Activated CD8-positive, alpha-beta T cell treated with anti-CD3 and anti-CD28 coated beads, Interleukin-2, amount 10 ng/mL, durations not matched to agents 7 days and 5 days (primary cell): Measurements from ENCODE around the gene NUDT6. TPM values are rescaled to one million over a fixed set of nuclear protein-coding genes. Genes with fewer than 3 reads are reported as not detected.
"Not testable (repeated sequence)": the region's sequence is repeated elsewhere in the genome, so short reads cannot be mapped to it uniquely, and the experiment has no call there.

Experiments
- ATAC-seq: fragments of 150-1000 bp; cut with Tn5 transposase; one replicate; pipeline ENCODE4 v1.10.0; 2021; ENCODE audit warnings: moderate library complexity
- CTCF ChIA-PET: fragments of 350-600 bp; sonication (Branson Sonifier 250); formaldehyde crosslinking; loops from one replicate; lab custom pipeline; 2021; ENCODE audit warnings: antibody characterized with exemption; lab: Charles Lee
- POLR2A ChIA-PET: fragments of 350-600 bp; sonication (Branson Sonifier 250); formaldehyde crosslinking; loops from one replicate; lab custom pipeline; 2021; ENCODE audit warnings: antibody characterized with exemption; lab: Charles Lee
- DNase-seq: peaks from one replicate; pipeline ENCODE4 v3.0.0-alpha.2; 2020
- H3K27ac Mint-ChIP-seq: one replicate; pipeline ENCODE4 v1.8.0; 2021; ENCODE audit warnings: mild to moderate bottlenecking, mixed read lengths
- H3K27me3 Mint-ChIP-seq: one replicate; pipeline ENCODE4 v1.8.0; 2021; ENCODE audit warnings: low read depth, mixed read lengths
- H3K36me3 Mint-ChIP-seq: one replicate; pipeline ENCODE4 v1.8.0; 2021; ENCODE audit warnings: low read depth, mixed read lengths
- H3K4me1 Mint-ChIP-seq: one replicate; pipeline ENCODE4 v1.8.0; 2021; ENCODE audit warnings: low read depth, mixed read lengths
- H3K4me3 Mint-ChIP-seq: one replicate; pipeline ENCODE4 v1.8.0; 2021; ENCODE audit warnings: mild to moderate bottlenecking, mixed read lengths
- H3K9me3 Mint-ChIP-seq: one replicate; pipeline ENCODE4 v1.8.0; 2022; ENCODE audit warnings: mixed read lengths; ENCODE audit not compliant: insufficient read depth
- total RNA-seq, 2 experiments: library from RNA; stranded (reverse); gene quantifications; one replicate each; pipeline ENCODE4 v1.2.3, GENCODE V29; 2021

Gene NUDT6
- total RNA-seq, 2 experiments from 2014 or later, result 11.4 to 13.7 TPM

- ATAC-seq, H3K4me1 Mint-ChIP-seq, H3K36me3 Mint-ChIP-seq, H3K4me3 Mint-ChIP-seq, H3K27ac Mint-ChIP-seq, POLR2A ChIA-PET, CTCF ChIA-PET, DNase-seq, H3K9me3 Mint-ChIP-seq: not testable (repeated sequence)
- H3K27me3 Mint-ChIP-seq, result peaks cover 38% of the 10 kb centered on the region
Observed at GRCh38 chr4:122868235-122868634, 54.2 kb downstream of the NUDT6 start.

GRCh38 chr4:122865425-122865824 is 57.0 kb downstream of the NUDT6 start:
- peaks cover 35% of the 10 kb centered on the region for H3K27me3 Mint-ChIP-seq
- POLR2A ChIA-PET, result no interaction called here
- no peaks in the 10 kb centered on the region for H3K36me3 Mint-ChIP-seq
- CTCF ChIA-PET, result no interaction called here
- no peaks in the 10 kb centered on the region for H3K9me3 Mint-ChIP-seq
- no peak overlapping the region for H3K4me3 Mint-ChIP-seq
- ATAC-seq, result no peak
- no peak for DNase-seq
- peaks cover 2% of the 10 kb centered on the region for H3K4me1 Mint-ChIP-seq
- no peak overlapping the region for H3K27ac Mint-ChIP-seq

GRCh38 chr4:122863639-122864038 is 58.8 kb downstream of the NUDT6 start:
- H3K9me3 Mint-ChIP-seq, result no peaks in the 10 kb centered on the region
- H3K36me3 Mint-ChIP-seq, result no peaks in the 10 kb centered on the region
- no peak for ATAC-seq
- POLR2A ChIA-PET, result no interaction called here
- DNase-seq, result no peak
- H3K4me3 Mint-ChIP-seq, result no peak overlapping the region
- no peak overlapping the region for H3K27ac Mint-ChIP-seq
- CTCF ChIA-PET, result no interaction called here
- peaks cover 30% of the 10 kb centered on the region for H3K27me3 Mint-ChIP-seq
- peaks cover under 1% of the 10 kb centered on the region for H3K4me1 Mint-ChIP-seq

GRCh38 chr4:122861172-122861943 is 61.0 kb downstream of the NUDT6 start:
- ATAC-seq (no peak), DNase-seq (no peak)
- Mint-ChIP-seq H3K27me3 (peaks cover 27% of the 10 kb centered on the region), H3K36me3 (no peaks in the 10 kb centered on the region), H3K9me3 (no peaks in the 10 kb centered on the region), H3K4me1 (no peaks in the 10 kb centered on the region), H3K27ac (no peak overlapping the region), H3K4me3 (no peak overlapping the region)
- ChIA-PET POLR2A (no interaction called here), CTCF (no interaction called here)

GRCh38 chr4:122858705-122859104 is 63.7 kb downstream of the NUDT6 start:
- ATAC-seq, result no peak
- Mint-ChIP-seq H3K4me1 (no peaks in the 10 kb centered on the region), H3K27ac (no peak overlapping the region), H3K27me3 (peaks cover 36% of the 10 kb centered on the region), H3K36me3 (no peaks in the 10 kb centered on the region), H3K4me3 (no peak overlapping the region), H3K9me3 (no peaks in the 10 kb centered on the region)
- CTCF ChIA-PET, result interaction anchor here (1.0 kb wide), 1 partner anchor 13 kb away, joined by 3 read pairs; no protein-coding TSS in a partner anchor
- POLR2A ChIA-PET, result no interaction called here
- DNase-seq, result no peak

GRCh38 chr4:122857160-122857559 is 65.2 kb downstream of the NUDT6 start:
- ATAC-seq (no peak), DNase-seq (no peak)
- POLR2A ChIA-PET, result no interaction called here
- H3K36me3 Mint-ChIP-seq, result no peaks in the 10 kb centered on the region
- no peaks in the 10 kb centered on the region for H3K4me1 Mint-ChIP-seq
- peaks cover 39% of the 10 kb centered on the region for H3K27me3 Mint-ChIP-seq
- H3K9me3 Mint-ChIP-seq, result no peaks in the 10 kb centered on the region
- H3K27ac Mint-ChIP-seq, result no peak overlapping the region
- CTCF ChIA-PET, result no interaction called here
- H3K4me3 Mint-ChIP-seq, result no peak overlapping the region

- Mint-ChIP-seq H3K4me3 (no peak overlapping the region), H3K27me3 (peaks cover 34% of the 10 kb centered on the region), H3K27ac (no peak overlapping the region), H3K36me3 (no peaks in the 10 kb centered on the region), H3K4me1 (no peaks in the 10 kb centered on the region), H3K9me3 (no peaks in the 10 kb centered on the region)
- ChIA-PET CTCF (interaction anchor here (1.1 kb wide), 1 partner anchor 98 kb away, joined by 3 read pairs; no protein-coding TSS in a partner anchor), POLR2A (no interaction called here)
- DNase-seq, result no peak
- no peak for ATAC-seq
Observed at GRCh38 chr4:122855353-122855890, 67.0 kb downstream of the NUDT6 start.

GRCh38 chr4:122854447-122855352 is 67.7 kb downstream of the NUDT6 start:
- DNase-seq (no peak), ATAC-seq (no peak)
- Mint-ChIP-seq H3K4me3 (no peak overlapping the region), H3K9me3 (no peaks in the 10 kb centered on the region), H3K27ac (no peak overlapping the region), H3K36me3 (no peaks in the 10 kb centered on the region), H3K4me1 (no peaks in the 10 kb centered on the region), H3K27me3 (peaks cover 34% of the 10 kb centered on the region)
- ChIA-PET CTCF (interaction anchor here (1.1 kb wide), 1 partner anchor 97 kb away, joined by 3 read pairs; no protein-coding TSS in a partner anchor), POLR2A (no interaction called here)

GRCh38 chr4:122851568-122851967 is 70.8 kb downstream of the NUDT6 start:
- ATAC-seq, result no peak
- Mint-ChIP-seq H3K9me3 (no peaks in the 10 kb centered on the region), H3K27ac (no peak overlapping the region), H3K36me3 (no peaks in the 10 kb centered on the region), H3K4me3 (no peak overlapping the region), H3K27me3 (peaks cover 33% of the 10 kb centered on the region), H3K4me1 (no peaks in the 10 kb centered on the region)
- no peak for DNase-seq
- ChIA-PET POLR2A (no interaction called here), CTCF (no interaction called here)

GRCh38 chr4:122849789-122850188 is 72.6 kb downstream of the NUDT6 start:
- POLR2A ChIA-PET, DNase-seq: not testable (repeated sequence)
- H3K27me3 Mint-ChIP-seq, result peaks cover 30% of the 10 kb centered on the region

GRCh38 chr4:122847931-122848330 is 74.5 kb downstream of the NUDT6 start:
- ATAC-seq, result no peak
- H3K27me3 Mint-ChIP-seq, result peaks cover 25% of the 10 kb centered on the region
- ChIA-PET POLR2A (no interaction called here), CTCF (no interaction called here)
- H3K9me3 Mint-ChIP-seq, result no peaks in the 10 kb centered on the region
- no peak overlapping the region for H3K27ac Mint-ChIP-seq
- H3K4me1 Mint-ChIP-seq, result no peaks in the 10 kb centered on the region
- H3K4me3 Mint-ChIP-seq, result no peak overlapping the region
- no peak for DNase-seq
- H3K36me3 Mint-ChIP-seq, result no peaks in the 10 kb centered on the region

More at GRCh38 chr4:122849789-122850188, 72.6 kb downstream of the NUDT6 start:
- H3K9me3 Mint-ChIP-seq, H3K27ac Mint-ChIP-seq, ATAC-seq, H3K36me3 Mint-ChIP-seq, CTCF ChIA-PET, H3K4me3 Mint-ChIP-seq, H3K4me1 Mint-ChIP-seq: not testable (repeated sequence)
